ENCODE results near the gene ADAMTSL2.

- TF ChIP-seq GATA2 (IDR thresholded peaks at IDR 0.05; ENCODE audit: low read depth, low read length): no peak
- TF ChIP-seq GATA3 (IDR thresholded peaks at IDR 0.05; ENCODE audit: low read depth, low read length): no peak
Measured at GRCh38 chr9:133556354-133556753, 21.9 kb downstream of the ADAMTSL2 start.

Data from SH-SY5Y (cell line).